AG08395 (cell line): ENCODE measurements around the gene HIGD1C.
"Not testable (repeated sequence)": the region's sequence is repeated elsewhere in the genome, so short reads cannot be mapped to it uniquely, and the experiment has no call there.

Source experiments
- DNase-seq: peaks from one replicate; pipeline ENCODE4 v3.0.0; 2012; ENCODE audit warnings: mixed read lengths, low spot score

The HIGD1C gene

DNA sequence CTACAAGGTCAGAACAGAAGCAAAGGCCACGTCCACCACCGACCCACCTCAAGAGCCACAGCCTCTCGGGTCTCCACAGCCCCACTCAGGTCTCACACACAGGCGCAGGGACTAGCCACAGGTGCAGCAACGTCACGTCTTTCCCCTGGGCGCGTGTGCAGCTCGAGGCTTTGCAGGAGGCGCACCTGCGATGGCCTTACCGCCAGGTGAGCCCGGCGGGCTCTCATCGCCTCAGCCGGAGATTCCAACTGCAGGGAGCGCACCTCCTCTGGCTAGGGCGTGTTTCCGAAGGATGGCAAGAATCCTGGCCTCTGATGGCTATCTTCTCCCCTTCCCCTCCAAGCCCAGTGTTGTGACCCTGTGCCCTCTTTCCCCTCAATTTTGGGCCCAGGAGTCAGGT, at the start of gene HIGD1C:
TSS of gene HIGD1C (plus strand) at position 35 of the 400 bp plus-strand sequence. CDS start 1,455 bp downstream, outside the sequence.
- DNase-seq = no peak

DNA sequence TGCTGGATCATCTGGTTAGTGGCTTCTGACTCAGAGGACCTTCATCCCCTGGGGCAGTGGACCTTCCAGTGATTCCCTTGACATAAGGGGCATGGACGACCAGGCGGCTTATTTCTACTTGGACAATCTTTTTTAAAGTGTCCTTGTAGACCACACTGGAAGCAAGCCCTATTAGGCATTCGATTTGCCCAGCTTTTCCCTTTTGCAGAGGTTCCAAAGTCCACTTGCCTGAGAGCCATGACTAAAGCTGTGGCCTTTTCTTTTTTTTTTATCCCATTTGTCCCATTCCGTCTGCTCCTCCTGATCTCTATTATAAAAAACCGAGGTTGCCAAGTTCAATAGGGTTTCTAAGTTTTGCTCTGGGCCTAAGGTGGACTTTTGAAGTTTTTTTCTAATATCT, 43.9 kb upstream of the HIGD1C start:
- not testable (repeated sequence) for DNase-seq

DNA sequence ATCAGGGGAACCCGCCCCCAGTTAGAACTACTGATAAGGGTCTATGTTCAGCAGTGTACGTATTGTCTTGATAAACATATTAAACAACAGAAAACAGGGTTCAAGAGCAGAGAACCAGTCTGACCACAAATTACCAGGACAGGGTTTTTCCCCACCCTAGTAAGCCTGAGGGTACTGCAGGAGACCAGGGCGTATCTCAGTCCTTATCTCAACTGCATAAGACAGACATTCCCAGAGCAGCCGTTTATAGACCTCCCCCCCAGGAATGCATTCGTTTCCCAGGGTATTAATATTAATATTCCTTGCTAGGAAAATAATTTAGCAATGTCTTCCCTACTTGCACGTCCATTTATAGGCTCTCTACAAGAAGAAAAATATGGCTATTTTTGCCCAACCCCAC, 40.0 kb upstream of the HIGD1C start:
- DNase-seq = not testable (repeated sequence)

DNA sequence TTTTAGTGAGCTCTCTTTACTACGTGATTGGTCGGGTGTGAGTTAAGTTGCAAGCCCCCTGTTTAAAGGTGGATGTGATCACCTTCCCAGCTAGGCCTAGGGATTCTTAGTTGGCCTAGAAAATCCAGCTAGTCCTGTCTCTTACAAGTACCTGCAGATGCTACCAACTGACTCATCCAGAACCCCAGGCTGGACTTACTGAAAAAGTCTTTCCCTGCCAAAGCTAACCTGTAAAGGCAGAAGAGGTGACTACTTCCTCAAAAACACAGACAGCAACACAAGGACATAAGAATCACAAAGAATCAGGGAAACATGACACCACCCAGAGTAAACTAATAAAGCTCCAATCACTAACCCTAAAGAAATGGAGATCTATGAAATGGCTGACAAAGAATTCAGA, 39.1 kb upstream of the HIGD1C start:
- no peak for DNase-seq

DNA sequence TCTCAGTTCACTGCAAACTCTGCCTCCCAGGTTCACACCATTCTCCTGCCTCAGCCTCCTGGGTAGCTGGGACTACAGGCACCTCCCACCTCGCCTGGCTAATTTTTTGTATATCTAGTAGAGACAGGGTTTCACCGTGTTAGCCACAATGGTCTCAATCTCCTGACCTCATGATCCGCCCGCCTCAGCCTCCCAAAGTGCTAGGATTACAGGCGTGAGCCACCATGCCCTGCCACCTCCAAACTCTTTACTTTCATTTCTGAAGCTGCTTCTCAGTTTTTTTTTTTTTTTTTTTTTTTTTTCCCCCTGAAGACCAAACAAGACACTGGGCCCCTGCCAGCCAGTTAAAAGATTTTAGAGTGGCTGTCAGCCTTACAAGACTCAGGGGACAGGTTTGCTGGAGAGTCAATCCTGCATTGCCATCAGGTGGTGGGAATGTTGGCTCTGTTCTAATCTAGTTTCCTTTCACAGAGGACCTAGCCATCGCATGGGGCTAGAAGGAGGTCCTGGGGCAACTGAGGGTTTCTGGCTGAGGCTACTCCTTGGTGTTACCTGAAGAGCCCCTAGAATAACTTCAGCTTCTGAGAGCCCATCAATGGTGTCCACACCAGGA, 37.4 kb upstream of the HIGD1C start:
- no peak for DNase-seq

DNA sequence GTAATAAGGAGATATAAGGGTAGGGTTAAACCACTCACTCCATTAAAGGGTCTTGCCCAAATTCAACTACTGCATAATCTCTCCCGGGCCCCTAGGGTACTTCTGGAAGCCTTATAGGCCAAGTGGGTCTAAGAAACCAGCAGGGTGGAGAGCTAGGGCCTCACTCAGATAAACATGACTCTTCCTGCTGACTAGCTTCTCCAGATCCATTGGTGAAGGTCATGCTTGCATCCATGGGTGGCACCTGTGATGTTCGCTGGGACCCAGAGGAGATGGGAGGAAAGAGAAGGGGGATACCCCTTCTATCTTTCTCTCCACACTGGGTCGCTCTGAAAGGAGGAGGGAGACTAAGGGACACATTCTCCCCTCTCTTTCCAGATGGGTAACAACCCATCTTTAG, 36.1 kb upstream of the HIGD1C start:
- DNase-seq = no peak

DNA sequence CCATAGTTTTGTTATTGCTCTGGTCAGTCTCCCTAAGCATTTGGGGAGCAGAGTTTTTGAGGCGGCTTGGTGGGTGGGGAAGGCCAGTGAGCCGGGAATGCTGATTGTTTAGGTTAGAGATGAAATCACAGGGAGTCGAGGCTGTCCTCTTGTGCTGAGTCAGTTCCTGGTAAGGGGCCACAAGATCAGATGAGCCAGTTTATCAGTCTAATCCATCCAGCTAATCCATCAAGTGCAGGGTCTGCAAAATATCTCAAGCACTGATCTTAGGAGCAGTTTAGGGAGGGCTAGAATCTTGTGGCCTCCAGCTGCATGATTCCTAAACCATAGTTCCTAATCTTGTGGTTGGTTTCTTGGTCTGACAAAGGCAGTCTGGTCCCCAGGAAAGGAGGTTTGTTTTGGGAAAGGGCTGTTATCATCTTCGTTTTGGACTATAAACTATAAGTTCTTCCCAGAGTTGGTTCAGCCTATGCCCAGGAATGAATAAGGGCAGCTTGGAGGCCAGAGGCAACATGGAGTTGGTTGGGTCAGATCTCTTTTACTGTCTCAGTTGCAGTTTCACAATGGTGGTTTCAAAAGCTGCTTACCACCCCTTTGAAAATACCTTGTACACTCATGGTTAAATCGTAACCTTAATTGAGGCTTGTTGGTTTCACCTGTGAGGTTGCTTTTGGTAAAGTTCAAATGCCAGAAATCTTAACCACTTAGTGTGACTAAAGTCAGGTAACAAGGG, 33.6 kb upstream of the HIGD1C start:
- no peak for DNase-seq

DNA sequence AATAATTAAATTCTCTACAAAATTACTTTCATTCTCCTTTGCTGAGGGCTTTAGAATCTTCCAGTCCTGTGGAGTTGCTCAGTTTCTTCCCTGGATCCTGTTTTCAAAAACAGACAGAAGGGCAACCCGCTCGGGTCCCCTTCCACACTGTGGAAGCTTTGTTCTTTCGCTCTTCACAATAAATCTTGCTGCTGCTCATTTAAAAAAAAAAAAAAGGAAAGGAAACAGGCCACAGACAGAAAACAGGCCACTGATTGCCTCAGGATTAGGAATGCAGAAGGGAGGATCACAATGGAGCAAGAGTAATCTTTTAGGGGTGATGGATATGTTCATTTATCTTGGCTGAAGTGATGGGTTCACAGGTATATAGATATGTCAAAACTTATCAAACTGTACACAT, 29.5 kb upstream of the HIGD1C start:
- DNase-seq = peak; percentile 33

DNA sequence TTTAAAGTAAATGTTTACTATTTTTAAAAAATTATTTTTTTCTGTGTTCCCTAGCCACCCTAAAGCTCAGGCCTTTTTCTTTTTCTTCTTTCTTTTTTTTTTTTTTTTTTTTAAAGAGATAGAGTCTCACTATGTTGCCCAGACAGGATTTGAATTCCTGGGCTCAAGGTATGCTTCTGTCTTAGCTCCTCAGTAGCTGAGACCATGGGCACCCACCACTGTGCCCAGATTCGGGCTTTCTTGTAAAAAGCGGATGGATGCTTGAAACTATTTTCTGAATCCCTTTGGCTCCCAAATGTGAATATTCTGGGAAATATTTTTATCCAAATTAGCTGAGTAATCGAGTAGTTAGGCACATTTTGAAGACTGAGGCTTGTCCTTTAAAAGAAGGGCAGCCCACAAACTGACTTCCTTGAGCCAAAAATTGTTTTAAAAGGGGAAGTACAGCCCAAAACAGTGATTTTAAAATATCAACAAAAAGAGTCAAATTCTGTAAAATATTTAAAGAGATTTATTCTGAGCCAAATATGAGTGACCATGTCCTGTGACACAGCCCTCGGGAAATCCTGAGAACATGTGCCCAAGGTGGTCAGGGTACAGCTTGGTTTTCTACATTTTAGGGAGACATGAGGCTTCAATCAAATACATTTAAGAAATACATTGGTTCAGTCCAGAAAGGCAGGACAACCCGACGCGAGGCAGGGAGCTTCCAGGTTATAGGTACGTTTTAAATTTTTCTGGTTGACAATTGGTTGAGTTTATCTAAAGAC, 28.8 kb upstream of the HIGD1C start:
- no peak for DNase-seq

DNA sequence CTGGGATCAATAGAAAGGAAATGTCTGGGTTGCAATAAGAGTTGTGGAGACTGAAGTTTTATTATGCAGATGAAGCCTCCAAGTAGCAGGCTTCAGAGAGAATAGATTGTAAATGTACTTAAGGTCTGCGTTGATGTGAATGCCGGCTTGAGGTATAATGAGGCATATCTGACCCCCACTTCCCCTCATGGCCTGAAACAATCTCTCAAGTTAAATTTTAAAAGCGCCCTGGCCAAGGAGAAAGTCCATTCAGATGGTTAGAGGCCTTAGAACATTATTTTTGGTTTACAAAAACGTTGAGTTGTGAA, 28.3 kb upstream of the HIGD1C start:
- DNase-seq = no peak

DNA sequence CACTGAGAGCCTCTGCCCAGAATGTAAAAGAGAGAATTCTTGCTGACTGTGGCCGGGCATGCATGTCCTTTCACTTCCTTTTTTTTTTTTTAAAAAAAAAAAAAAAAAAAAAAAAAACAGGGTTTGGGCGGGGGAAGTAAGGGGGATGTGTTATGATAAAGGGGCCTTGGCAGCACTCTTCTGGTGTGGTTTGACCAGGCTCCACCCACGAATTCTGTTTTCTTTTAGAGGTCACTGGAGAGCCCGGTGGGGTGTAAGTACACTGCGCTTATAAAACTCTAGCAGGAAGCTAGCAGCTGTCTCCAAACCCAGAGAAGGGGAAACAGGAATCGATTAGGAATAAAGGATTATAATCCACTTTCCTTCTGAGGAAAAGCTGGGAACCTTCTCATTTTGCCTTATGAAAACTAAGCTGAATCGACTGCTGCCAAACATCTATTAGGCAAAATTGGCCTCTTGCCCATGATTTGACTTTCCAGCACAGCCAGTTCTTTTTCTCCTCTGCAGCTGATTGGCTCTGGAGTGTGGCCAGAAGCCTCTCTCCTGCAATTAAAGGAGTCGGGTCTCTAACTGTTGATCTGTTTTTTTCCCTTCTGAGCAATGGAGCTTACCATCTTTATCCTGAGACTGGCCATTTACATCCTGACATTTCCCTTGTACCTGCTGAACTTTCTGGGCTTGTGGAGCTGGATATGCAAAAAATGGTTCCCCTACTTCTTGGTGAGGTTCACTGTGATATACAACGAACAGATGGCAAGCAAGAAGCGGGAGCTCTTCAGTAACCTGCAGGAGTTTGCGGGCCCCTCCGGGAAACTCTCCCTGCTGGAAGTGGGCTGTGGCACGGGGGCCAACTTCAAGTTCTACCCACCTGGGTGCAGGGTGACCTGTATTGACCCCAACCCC, 27.7 kb upstream of the HIGD1C start:
- DNase-seq = peak; percentile 78

DNA sequence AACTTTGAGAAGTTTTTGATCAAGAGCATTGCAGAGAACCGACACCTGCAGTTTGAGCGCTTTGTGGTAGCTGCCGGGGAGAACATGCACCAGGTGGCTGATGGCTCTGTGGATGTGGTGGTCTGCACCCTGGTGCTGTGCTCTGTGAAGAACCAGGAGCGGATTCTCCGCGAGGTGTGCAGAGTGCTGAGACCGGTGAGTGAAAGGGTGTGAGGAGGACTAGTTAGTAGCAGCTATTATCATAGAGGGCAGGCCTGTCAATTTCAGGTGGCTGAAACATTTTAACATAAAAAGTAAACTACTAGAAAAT, 27.0 kb upstream of the HIGD1C start:
- DNase-seq = no peak

DNA sequence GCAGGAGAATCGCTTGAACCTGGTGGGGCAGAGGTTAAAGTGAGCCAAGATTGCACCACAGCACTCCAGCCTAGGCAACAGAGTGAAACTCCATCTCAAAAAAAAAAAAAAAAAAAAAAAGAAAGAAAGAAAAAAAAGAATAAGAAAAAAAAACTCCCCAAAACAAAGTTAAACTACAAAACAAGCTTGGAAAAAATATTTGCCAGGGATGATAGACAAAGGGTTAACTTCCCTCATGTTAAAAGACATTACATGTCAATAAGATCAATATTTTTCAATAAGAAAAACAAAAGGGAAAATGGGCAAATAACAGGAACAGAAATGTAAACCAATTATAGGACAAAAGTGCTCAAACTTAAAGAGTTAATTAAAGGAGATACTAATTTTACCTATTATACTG, 26.4 kb upstream of the HIGD1C start:
- DNase-seq = no peak

DNA sequence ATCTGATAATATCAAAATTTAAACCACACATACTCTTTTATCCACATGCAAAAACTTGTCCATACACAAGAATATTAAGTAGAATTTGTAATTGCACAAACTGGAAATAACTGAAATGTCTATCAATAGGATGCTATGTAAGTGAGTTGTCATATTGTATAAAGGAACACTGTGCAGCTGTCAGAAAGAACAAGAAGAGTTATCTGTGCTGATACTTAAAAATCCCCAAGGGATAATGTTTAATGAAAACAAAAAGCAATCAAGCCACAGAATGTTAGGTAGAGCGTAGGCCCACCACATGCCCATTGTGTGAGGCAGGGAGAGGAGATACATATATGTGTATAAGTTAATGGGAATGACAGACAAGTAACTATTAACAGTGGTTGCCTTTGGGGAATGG, 25.9 kb upstream of the HIGD1C start:
- no peak for DNase-seq

DNA sequence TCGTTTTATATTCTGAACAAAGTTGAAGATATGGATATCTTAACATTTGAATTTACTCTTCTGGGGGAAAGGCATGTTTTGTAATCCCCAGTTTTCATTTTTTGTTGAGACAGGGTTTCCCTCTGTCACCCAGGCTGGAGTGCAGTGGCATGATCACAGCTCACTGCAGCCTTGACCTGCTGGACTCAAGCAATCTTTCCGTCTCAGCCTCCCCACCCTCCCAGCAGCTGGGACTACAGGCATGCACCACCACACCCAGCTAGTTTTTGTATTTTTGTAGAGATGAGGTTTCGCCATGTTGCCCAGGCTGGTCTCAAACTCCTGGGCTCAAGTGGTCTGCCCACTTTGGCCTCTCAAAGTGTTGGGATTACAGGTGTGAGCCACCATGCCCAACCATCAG, 25.4 kb upstream of the HIGD1C start:
- DNase-seq = not testable (repeated sequence)

DNA sequence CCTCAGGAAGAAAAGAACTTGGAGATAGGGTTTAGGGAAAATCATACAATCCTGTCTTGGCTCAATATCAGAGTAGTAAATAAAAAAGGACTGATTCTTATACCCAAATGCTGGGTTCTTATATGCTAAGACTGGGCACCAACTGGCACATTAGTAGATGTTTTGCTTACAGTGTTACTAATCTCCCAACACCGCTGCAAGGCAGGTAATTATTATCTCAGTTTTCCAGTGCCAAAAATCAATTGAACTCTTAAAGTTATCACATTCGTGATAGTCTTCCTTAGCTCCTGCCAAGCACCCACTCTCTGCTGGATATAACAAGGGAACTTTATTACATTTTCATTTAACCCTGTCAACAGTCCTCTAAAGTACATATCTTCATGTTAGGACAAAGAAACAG, 25.0 kb upstream of the HIGD1C start:
- DNase-seq = no peak

DNA sequence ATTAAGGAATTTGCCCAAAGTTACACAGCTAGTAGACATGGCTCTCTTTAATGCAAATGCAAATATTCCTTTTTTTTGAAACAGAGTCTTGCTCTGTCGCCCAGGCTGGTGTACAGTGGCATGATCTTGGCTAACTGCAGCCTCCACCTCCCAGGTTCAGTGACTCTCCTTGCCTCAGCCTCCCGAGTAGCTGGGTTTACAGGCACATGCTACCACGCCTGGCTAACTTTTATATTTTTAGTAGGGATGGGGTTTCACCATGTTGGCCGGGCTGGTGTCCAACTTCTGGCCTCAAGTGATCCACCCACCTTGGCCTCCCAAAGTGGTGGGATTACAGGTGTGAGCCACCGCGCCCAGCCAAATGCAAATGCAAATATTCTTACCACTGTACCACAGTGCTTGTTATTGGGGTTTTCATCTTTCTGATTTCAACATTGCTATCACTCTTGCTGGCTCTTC, 24.5 kb upstream of the HIGD1C start:
- no peak for DNase-seq

DNA sequence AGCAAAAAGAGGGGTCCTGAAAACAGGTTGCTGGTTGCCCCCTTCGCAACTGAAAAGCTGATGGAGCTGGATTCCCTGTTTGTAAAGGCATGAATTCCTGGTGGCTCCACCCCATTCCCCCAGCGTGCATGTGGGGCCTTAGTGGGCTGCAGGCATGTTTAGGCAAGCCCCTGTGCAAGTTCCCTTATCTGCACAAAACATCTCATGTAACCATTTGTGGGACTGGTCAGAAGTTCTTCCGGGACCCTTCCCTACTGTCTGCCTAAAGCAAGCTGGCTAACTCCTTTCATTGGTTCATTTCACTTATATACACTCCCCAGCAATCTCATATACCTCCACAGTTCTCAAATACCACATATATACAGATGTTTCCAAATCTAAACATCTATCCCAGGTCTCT, 24.0 kb upstream of the HIGD1C start:
- DNase-seq = no peak

DNA sequence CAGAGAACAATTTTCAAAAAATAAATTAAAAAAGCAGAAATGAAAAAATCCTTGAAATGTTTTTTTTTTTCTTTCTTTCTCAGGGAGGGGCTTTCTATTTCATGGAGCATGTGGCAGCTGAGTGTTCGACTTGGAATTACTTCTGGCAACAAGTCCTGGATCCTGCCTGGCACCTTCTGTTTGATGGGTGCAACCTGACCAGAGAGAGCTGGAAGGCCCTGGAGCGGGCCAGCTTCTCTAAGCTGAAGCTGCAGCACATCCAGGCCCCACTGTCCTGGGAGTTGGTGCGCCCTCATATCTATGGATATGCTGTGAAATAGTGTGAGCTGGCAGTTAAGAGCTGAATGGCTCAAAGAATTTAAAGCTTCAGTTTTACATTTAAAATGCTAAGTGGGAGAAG, 22.5 kb upstream of the HIGD1C start:
- DNase-seq = no peak

DNA sequence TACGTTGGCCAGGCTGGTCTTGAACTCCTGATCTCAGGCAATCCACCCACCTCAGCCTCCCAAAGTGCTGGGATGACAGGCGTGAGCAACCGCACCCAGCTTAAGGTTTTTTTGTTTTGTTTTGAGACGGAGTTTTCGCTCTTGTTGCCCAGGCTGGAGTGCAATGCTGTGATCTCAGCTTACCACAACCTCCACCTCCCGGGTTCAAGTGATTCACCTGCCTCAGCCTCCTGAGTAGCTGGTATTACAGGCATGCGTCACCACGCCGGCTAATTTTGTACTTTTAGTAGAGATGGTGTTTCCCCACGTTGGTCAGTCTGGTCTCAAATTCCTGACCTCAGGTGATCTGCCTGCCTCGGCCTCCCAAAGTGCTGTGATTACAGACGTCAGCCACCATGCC, 21.9 kb upstream of the HIGD1C start:
- not testable (repeated sequence) for DNase-seq

DNA sequence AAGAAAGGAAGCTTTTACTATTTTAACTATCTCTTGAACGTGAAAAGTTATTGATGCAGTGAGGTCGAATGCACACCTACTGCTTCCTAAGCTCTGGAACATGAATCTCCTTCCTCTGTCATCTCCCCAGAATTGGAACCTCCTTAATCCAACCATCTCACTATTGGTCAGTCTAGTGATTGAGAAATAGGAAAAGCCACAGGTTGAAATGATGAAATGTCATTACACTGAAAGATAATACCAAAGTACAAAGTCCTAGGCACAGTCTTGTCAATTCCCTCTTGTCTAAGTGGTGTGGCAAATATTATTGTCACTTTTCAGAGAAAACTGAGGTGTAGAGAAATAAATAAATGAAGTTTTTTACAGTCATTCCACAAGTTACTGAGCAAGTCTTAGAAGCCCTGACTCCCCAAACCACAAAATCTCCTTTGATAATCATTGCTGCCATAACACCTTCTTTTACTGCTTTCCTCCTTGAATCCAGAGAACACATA, 19.5 kb upstream of the HIGD1C start:
- no peak for DNase-seq

DNA sequence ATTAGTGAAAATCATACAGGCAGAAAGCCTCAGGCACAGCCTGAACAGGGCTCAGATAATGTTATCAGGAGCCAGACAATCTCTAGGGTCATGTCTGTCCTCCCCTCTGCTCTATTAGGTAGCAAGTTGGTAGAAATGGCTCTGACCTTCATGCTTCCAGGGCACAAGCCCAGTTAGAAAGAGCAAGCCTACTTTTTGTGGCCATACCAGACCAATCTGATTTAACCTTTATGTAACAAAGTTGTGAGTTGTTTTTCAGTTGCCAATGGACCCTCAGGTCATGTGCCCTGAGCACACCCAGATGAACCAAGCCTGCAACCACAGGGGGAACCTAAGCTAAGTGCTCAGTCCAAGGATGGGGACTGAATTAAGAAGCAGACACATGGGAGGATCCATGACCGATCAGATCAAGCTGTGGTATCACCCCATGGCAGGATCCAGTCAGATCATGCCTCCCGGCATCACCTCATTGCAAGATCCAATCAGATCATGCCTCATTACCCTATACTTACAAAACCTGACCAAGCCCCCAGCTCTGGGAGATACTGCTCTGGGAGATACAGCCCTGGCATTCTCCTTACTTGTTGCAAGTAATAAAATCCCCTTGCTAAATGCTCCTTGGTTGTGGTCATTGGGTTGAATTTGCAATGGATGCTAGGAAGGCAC, 18.8 kb upstream of the HIGD1C start:
- no peak for DNase-seq
